Measurements from ENCODE around the gene NEK9.

DNA sequence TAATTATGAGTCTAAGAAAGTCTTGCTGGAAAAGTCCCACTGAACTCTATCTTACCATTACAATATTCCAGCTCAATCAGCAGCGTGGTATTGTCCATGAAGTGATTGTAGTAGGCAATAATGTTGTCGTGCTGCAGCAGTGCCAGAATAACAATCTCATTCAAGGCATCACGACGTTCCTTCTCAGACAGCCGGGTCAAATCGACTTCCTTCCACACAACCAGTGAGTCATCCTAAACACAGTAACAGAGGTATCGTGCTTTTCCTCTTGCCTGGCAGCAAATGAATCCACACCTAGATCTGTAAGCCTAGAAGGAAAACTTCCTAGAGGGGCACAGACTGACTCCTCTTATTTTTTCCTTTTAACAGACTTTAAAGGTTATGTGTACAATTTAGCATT is 2.9 kb downstream of the NEK9 start:
- TF ChIP-seq TP53 (CRISPR knock-in tag; IDR thresholded peaks at IDR 0.05) (no peak), NFYB (CRISPR knock-in tag; conservative IDR thresholded peaks at IDR 0.05; ENCODE audit: low read depth) (no peak), NR2C2 (CRISPR knock-in tag; IDR thresholded peaks at IDR 0.05) (no peak)
